Natural killer cell (primary cell): Measurements from ENCODE around the gene SNAPC1. TPM values are rescaled to one million over a fixed set of nuclear protein-coding genes. Genes with fewer than 3 reads are reported as not detected.

ENCODE experiments used
- ATAC-seq, 3 donors: fragments of 150-1000 bp in 2 of 3; fragments of 200-7000 bp in 1 of 3; cut with Tn5 transposase; 1 replicate in 1 of 3; 2 replicates in 2 of 3; pipeline ENCODE4 v1.10.0; 2021; ENCODE audit warnings: mild to moderate bottlenecking in 2 of 3, moderate library complexity in 2 of 3
- DNase-seq, 2 donors: peaks; one replicate each; pipeline versions ENCODE4 v3.0.0 to v3.0.0-alpha.2; 2013 to 2021; ENCODE audit warnings: mixed read lengths in 1 of 2
- H3K27ac ChIP-seq: one replicate; pipeline ENCODE4 v1.5.1; 2013; ENCODE audit warnings: mild to moderate bottlenecking, low read length
- H3K27me3 ChIP-seq: one replicate; pipeline ENCODE4 v1.6.1; 2013; ENCODE audit warnings: low read length; ENCODE audit not compliant: control insufficient read depth, insufficient read depth
- H3K36me3 ChIP-seq: one replicate; pipeline ENCODE4 v1.6.1; 2013; ENCODE audit warnings: low read length; ENCODE audit not compliant: control insufficient read depth, insufficient read depth
- H3K4me1 ChIP-seq: one replicate; pipeline ENCODE4 v1.6.1; 2013; ENCODE audit warnings: low read length; ENCODE audit not compliant: control insufficient read depth, insufficient read depth
- H3K4me3 ChIP-seq: one replicate; pipeline ENCODE4 v1.5.1; 2013; ENCODE audit warnings: low read length
- H3K9me3 ChIP-seq: one replicate; pipeline ENCODE4 v1.6.1; 2013; ENCODE audit warnings: low read length; ENCODE audit not compliant: control insufficient read depth, insufficient read depth
- H3K27ac Mint-ChIP-seq, 2 donors: one replicate each; pipeline ENCODE4 v1.8.0; 2022; ENCODE audit warnings: mild to moderate bottlenecking in 2 of 2, mixed read lengths in 2 of 2, moderate library complexity in 1 of 2
- H3K27me3 Mint-ChIP-seq, 2 donors: one replicate each; pipeline ENCODE4 v1.8.0; 2022; ENCODE audit warnings: low read depth in 2 of 2, mixed read lengths in 2 of 2
- H3K36me3 Mint-ChIP-seq: one replicate; pipeline ENCODE4 v1.8.0; 2022; ENCODE audit warnings: mixed read lengths
- H3K4me1 Mint-ChIP-seq, 2 donors: one replicate each; pipeline ENCODE4 v1.8.0; 2022; ENCODE audit warnings: mixed read lengths in 2 of 2
- H3K4me3 Mint-ChIP-seq: one replicate; pipeline ENCODE4 v1.8.0; 2022; ENCODE audit warnings: mild to moderate bottlenecking, moderate library complexity, mixed read lengths
- H3K9me3 Mint-ChIP-seq, 2 donors: one replicate each; pipeline ENCODE4 v1.8.0; 2022; ENCODE audit warnings: mixed read lengths in 2 of 2
- WGBS: methylation state at CpG from one replicate; pipeline ENCODE4 v1.1.7; 2013; ENCODE audit warnings: missing lambda C conversion rate; ENCODE audit not compliant: insufficient coverage; 5-methylcytosine and 5-hydroxymethylcytosine counted together
- intact Hi-C: fragments of 100-400 bp; cut with micrococcal nuclease; formaldehyde crosslinking; loops from one replicate; pipeline ENCODE4 v1.14.2; 2022
- total RNA-seq, 4 donors: library from RNA; stranded (reverse); fragments of 120-200 nt in 1 of 4; gene quantifications; one replicate each; pipeline versions ENCODE4 v1.2.3 to v1.2.4, GENCODE V29; 2013 to 2022
- TF ChIP-seq, protein P1 (sequence below): fragments of 200-600 bp; IDR thresholded peaks from one replicate; pipeline ENCODE4 v1.8.0; 2022; ENCODE audit warnings: antibody characterized with exemption

The SNAPC1 gene
- total RNA-seq, 3 donors from 2014 or later (not counting 1 experiment from before 2014, with no cell fraction given) = 2.2 to 2.4 (median 2.2) TPM

DNA sequence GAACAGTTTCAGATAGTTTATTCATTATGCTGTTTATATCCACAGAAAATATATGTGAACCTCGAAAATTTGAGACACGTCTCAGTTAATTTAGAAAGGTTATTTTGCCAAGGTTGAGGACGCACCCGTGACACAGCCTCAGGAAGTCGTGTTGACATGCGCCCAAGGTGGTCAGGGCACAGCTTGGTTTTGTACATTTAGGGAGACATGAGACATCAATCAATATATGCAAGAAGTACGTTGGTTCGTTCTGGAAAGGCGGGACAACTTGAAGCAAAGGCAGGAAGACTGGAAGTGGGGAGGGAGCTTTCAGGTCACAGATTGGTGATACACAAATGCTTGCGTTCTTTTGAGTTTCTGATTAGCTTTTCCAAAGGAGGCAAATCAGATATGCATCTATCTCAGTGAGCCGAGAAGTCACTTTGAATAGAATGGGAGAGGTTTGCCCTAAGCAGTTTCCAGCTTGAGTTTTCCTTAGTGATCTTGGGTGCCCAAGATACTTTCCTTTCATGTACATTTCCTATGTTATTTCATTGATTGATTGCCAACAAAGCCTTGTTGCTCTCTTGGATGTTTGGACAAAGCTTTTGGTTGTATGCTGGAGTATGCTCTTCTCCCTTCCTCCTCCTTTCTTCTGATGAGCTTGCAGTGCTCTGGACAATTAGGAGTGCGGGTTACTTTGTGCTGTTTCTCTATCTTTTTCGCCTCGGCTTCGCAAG lies 3.2 kb downstream of the SNAPC1 start:
- intact Hi-C loops = no loop called here
- Mint-ChIP-seq H3K4me3 (no peak overlapping the region), H3K27ac (no peak overlapping the region), H3K9me3 (no peaks in the 10 kb centered on the region), H3K36me3 (no peaks in the 10 kb centered on the region), H3K27me3 (no peaks in the 10 kb centered on the region), H3K4me1 (peaks cover 25 to 37% of the 10 kb centered on the region in 2 donors)
- peaks cover 18% of the 10 kb centered on the region for H3K4me1 ChIP-seq
- ATAC-seq (no peak), DNase-seq (no peak)
- 92% methylated on average over 15 of the region's 15 CpGs for WGBS
- H3K27me3 ChIP-seq = no peaks in the 10 kb centered on the region
- H3K9me3 ChIP-seq = no peaks in the 10 kb centered on the region
- peaks cover 14% of the 10 kb centered on the region for H3K36me3 ChIP-seq
- H3K27ac ChIP-seq = no peak overlapping the region
- H3K4me3 ChIP-seq = no peak overlapping the region
- TF ChIP-seq, protein P1, sequence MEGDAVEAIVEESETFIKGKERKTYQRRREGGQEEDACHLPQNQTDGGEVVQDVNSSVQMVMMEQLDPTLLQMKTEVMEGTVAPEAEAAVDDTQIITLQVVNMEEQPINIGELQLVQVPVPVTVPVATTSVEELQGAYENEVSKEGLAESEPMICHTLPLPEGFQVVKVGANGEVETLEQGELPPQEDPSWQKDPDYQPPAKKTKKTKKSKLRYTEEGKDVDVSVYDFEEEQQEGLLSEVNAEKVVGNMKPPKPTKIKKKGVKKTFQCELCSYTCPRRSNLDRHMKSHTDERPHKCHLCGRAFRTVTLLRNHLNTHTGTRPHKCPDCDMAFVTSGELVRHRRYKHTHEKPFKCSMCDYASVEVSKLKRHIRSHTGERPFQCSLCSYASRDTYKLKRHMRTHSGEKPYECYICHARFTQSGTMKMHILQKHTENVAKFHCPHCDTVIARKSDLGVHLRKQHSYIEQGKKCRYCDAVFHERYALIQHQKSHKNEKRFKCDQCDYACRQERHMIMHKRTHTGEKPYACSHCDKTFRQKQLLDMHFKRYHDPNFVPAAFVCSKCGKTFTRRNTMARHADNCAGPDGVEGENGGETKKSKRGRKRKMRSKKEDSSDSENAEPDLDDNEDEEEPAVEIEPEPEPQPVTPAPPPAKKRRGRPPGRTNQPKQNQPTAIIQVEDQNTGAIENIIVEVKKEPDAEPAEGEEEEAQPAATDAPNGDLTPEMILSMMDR = no peak

DNA sequence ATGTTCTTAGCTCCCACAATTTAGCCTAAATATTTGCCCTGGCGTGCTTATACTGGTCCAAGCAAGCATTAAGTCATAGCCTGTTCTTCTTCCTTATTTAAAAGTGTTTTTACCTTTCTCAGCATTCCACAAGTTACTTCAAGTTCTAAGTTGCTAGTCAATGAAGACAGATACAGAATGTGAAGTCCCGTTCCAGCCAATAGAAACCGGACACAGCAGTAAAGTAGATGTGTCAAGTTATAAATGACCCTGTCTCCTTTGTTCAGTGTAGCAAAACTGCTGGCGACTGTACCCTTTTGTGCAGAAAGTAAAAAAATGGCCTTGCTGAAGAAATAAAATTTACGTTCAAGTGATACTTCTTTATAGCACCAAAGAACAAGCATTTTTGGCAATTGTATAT lies 3.9 kb downstream of the SNAPC1 start:
- intact Hi-C loops = no loop called here
- no peak overlapping the region for H3K27ac ChIP-seq
- WGBS = 97% methylated on average over 4 of the region's 5 CpGs
- peaks cover 18% of the 10 kb centered on the region for H3K36me3 ChIP-seq
- DNase-seq = no peak
- Mint-ChIP-seq H3K36me3 (no peaks in the 10 kb centered on the region), H3K4me1 (peaks cover 25 to 37% of the 10 kb centered on the region in 2 donors), H3K27ac (no peak overlapping the region), H3K4me3 (no peak overlapping the region), H3K9me3 (no peaks in the 10 kb centered on the region), H3K27me3 (no peaks in the 10 kb centered on the region)
- no peaks in the 10 kb centered on the region for H3K9me3 ChIP-seq
- no peaks in the 10 kb centered on the region for H3K27me3 ChIP-seq
- peaks cover 18% of the 10 kb centered on the region for H3K4me1 ChIP-seq
- TF ChIP-seq, protein P1 = no peak
- no peak overlapping the region for H3K4me3 ChIP-seq
- ATAC-seq = no peak

DNA sequence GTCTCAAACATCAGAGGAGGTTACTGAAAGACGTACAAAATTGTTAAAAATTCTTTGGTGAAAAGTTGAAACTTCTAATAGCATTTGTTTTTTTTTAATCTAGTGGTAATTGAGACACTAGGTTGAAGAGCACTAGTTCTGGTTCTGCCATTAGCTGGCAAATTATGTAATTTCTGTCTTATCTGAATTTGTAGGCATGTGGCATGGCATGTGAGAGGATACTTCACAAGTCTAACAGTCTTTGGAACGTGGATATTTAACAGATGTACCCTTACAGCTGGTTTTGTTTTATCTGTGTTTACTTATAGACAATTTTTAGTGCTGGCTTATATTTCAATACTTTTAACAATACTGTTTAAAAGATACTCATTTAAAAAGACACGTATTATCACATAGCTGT lies 6.0 kb downstream of the SNAPC1 start:
- H3K4me1 Mint-ChIP-seq = peaks cover 5 to 17% of the 10 kb centered on the region in 2 donors
- TF ChIP-seq, protein P1 = no peak
- Histone ChIP-seq H3K36me3 (peaks cover 18% of the 10 kb centered on the region), H3K9me3 (no peaks in the 10 kb centered on the region), H3K27ac (no peak overlapping the region), H3K4me1 (peaks cover 1% of the 10 kb centered on the region), H3K4me3 (no peak overlapping the region), H3K27me3 (no peaks in the 10 kb centered on the region)
- DNase-seq = no peak
- H3K4me3 Mint-ChIP-seq = no peak overlapping the region
- H3K9me3 Mint-ChIP-seq = no peaks in the 10 kb centered on the region
- intact Hi-C loops = no loop called here
- WGBS = 92% methylated on average over 1 of the region's 3 CpGs
- no peaks in the 10 kb centered on the region for H3K36me3 Mint-ChIP-seq
- H3K27ac Mint-ChIP-seq = no peak overlapping the region
- H3K27me3 Mint-ChIP-seq = no peaks in the 10 kb centered on the region
- ATAC-seq = no peak

DNA sequence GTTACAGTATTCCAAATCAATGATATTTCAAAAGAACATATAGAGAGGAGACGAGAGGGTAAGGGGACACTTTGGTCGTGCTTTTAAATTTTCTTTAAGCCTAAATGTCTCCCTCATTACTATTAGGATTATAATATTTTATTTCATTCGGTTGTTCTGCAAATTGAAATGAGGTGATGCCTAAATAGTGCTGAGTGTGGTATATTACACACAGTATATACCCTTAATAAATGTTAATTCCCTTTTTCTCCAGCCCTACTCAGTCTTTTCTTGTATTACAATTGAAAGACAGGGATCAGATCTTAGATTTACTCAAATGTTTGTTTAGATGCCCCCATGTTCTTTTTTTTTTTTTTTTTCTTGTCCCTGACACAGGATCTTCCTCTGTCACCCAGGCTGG lies 7.7 kb downstream of the SNAPC1 start:
- H3K36me3 Mint-ChIP-seq = no peaks in the 10 kb centered on the region
- no CpG with 5 or more reads among the region's 3 CpGs for WGBS
- H3K27me3 Mint-ChIP-seq = no peaks in the 10 kb centered on the region
- no peak for ATAC-seq
- no peak overlapping the region for H3K27ac ChIP-seq
- H3K4me3 Mint-ChIP-seq = no peak overlapping the region
- no peaks in the 10 kb centered on the region for H3K9me3 ChIP-seq
- H3K9me3 Mint-ChIP-seq = no peaks in the 10 kb centered on the region
- H3K27ac Mint-ChIP-seq = no peak overlapping the region
- intact Hi-C loops = no loop called here
- H3K4me3 ChIP-seq = no peak overlapping the region
- no peaks in the 10 kb centered on the region for H3K4me1 ChIP-seq
- H3K36me3 ChIP-seq = peaks cover 21% of the 10 kb centered on the region
- DNase-seq = no peak
- no peaks in the 10 kb centered on the region for H3K27me3 ChIP-seq
- TF ChIP-seq, protein P1 = no peak
- H3K4me1 Mint-ChIP-seq = peaks cover 0 to 5% of the 10 kb centered on the region in 2 donors
